Astrocyte of the cerebellum (primary cell): ENCODE results near the gene PDZRN3.

Source experiments
- DNase-seq: peaks from one replicate; pipeline ENCODE4 v3.0.0-alpha.2; 2011; ENCODE audit warnings: low read depth
- H3K4me3 ChIP-seq: 2 replicates; pipeline ENCODE4 v1.5.1; 2011; ENCODE audit warnings: mild to moderate bottlenecking, low read depth, low read length, moderate library complexity
- CTCF ChIP-seq: IDR thresholded peaks from 2 replicates; pipeline ENCODE4 v1.5.1; 2012; ENCODE audit warnings: low read length, low read depth, moderate library complexity, mild to moderate bottlenecking; ENCODE audit errors: missing control alignments
- in situ Hi-C: cut with HindIII; loops from 2 replicates; pipeline ENCODE4 v1.10.0; 2017; ENCODE audit warnings: low sequenced_read_pairs

Gene PDZRN3

GRCh38 chr3:73473898-73474416 is 150.8 kb downstream of the PDZRN3 start:
- no peak overlapping the region for H3K4me3 ChIP-seq
- TF ChIP-seq CTCF, result no peak
- in situ Hi-C loops, result no loop called here
- DNase-seq, result no peak

GRCh38 chr3:73473181-73473897 is 151.4 kb downstream of the PDZRN3 start:
- no peak overlapping the region for H3K4me3 ChIP-seq
- TF ChIP-seq CTCF, result no peak
- in situ Hi-C loops, result no loop called here
- DNase-seq, result no peak

- in situ Hi-C loops, result no loop called here
- H3K4me3 ChIP-seq, result no peak overlapping the region
- no peak for DNase-seq
- TF ChIP-seq CTCF, result no peak
Measured at GRCh38 chr3:73471986-73472787, 152.6 kb downstream of the PDZRN3 start.

- TF ChIP-seq CTCF, result no peak
- no peak for DNase-seq
- in situ Hi-C loops, result no loop called here
- H3K4me3 ChIP-seq, result no peak overlapping the region
Measured at GRCh38 chr3:73470860-73471259, 153.9 kb downstream of the PDZRN3 start.

- DNase-seq, result no peak
Measured at GRCh38 chr3:73469331-73469730, 155.4 kb downstream of the PDZRN3 start.

More at GRCh38 chr3:73469331-73469730, 155.4 kb downstream of the PDZRN3 start:
- H3K4me3 ChIP-seq, result no peak overlapping the region
- TF ChIP-seq CTCF, result no peak
- in situ Hi-C loops, result loop anchor here (5.0 kb wide), 1 partner anchor 52 kb away; no protein-coding TSS in a partner anchor
